NCI-H748 treated with DMSO at 0.1 percent for 48 hours (cell line): ENCODE measurements around the gene KIAA0040.

ENCODE experiments used
- DNase-seq: peaks from one replicate; lab custom pipeline; 2025; lab: John Stamatoyannopoulos, UW

The KIAA0040 gene

DNA sequence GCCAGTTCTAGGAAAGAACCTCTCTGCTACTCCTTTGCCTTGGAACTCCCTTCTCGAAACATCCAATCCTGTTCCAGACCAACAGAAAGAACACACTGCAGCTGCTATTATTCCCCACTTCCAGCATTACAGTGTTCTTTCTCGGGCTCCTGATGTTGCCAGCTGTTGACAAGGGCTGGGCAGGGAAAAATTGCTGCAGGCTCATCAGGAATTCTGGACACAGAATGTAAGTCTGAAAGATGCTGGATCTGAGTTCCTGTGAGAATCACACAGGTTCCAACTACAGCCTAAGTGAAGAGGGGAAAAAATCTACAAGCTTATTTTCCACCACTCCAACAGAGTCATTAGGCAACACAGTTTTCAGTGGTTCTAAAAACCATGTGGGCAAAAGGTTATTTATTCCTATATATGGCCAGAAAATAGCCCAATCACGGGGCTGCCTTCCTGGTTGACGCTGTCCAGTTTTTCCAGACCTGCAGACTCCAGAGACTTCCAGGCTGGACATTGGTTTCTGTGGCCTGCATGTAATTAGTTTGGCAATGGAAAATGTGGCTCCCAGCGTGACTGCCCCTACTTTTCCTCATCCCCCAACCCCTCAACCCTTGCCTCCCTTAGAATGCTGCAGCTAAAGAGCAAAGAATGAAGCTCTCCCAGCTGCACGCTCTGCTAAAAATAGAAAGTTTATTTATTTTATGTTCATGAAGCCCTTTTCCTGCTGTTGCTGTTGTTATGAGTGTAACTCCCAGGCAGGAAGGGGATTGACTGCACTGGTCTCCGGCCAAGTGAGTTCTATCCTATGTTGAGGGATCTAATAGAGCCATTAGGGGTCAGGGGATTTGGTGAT lies 8.3 kb upstream of the KIAA0040 start:
- DNase-seq, result no peak

- no peak for DNase-seq
These were observed 5.8 kb upstream of the KIAA0040 start for GRCh38 chr1:175198332-175198731.

DNA sequence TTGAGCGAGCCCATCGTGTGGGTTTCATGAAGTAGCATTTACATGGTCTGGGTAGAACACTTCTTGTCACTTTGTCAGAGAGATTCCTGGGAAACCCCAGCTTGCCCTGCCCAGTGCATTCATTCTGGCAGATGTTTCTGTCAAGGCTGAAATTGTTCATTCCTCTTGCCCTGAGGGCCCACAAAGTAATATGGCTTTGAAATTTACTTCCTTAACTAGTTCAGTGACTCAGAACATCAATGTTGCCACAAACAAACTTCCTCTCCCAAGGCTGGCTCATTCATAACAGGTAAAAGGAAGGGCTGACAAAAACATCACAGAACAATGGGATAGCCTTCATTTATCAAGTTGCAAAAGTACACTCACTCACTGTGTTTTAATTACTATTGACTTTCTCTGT lies 5.0 kb upstream of the KIAA0040 start:
- no peak for DNase-seq

GRCh38 chr1:175195798-175196197 lies 3.2 kb upstream of the KIAA0040 start:
- no peak for DNase-seq

- no peak for DNase-seq
These were observed 2.7 kb upstream of the KIAA0040 start for GRCh38 chr1:175195281-175195680.

- DNase-seq, result no peak
These were observed 943 bp upstream of the KIAA0040 start for GRCh38 chr1:175193527-175193910.

DNA sequence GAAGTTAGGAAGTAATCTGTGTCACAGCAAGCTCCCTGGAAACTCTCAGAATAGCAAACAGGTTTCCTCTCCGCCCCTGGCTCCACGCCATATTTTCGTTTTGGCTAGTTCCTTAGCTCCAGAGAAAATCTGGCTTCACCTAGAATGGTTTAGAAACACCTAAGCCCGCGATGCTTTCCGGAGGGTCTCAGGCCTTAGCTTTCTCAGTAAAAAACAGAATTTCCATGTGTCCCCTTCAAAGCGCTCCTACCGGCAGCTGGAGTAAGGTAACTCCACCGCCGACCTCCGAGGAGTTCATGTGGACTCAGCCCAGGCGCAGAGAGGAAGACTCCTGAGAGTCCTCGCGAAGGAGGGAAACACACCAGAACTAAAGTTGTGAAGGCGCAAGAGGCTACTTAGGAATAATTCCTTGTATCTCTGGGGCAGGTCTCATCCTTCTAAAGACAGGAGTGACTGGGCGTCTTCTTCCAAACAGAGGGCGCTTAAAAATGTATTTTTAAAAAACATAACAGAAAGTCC lies 406 bp downstream of the KIAA0040 start:
- DNase-seq, result no peak

GRCh38 chr1:175191659-175192058 lies 917 bp downstream of the KIAA0040 start:
- DNase-seq, result no peak

DNA sequence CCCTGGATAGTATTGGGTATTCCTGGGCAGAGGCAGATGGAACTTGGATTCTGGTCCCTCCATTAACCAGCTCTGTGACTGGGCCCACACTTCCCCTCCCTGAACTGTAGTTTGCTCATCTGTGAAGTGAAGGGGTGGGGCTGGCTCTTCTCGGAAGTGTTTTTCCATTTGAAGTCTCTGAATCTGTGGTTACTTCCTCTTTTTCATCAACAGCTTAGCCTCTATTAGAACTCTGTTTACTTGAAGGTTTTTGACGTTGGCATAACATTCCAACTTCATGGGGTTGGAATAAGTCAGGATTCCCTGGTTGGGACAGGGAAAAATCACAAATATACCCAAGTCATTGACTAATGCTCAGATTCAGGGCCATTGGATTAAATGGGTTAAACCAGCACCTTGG lies 3.6 kb downstream of the KIAA0040 start:
- DNase-seq, result no peak

DNA sequence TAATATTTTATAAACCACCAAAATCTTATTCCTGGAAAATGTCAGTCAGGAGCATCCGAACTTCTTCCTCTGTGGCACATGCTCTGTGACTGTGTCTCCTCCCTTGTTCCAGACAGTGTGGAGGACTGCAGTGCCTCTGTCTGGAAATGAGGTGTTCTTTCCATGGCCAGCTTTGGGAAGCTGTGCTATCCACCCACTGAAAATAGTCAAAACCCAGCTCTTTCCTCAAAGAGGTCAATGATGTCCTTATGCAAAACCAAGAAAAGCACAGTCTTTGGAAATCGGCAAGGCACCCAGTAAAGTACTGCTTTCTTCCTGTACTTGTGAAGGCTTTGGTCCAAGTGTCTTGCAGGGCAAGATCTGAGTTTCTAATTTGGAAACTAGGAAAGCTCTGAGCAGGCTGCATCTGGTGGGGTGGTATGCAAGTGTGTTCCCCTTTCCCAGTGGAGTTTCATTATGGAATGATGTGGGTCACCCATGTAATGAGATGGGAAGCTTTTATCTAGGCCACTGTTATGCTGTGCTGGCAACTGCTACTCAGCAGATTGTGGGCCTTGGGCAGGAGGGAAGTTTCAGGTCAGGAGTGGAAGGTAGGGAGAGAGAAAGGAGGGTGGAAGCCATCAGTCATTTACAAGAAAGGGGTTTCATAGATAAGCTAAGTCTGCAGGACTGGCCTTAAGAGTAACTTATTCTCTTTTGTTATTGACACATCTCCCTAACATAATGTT lies 6.0 kb downstream of the KIAA0040 start:
- no peak for DNase-seq

GRCh38 chr1:175185903-175186302 lies 6.7 kb downstream of the KIAA0040 start:
- no peak for DNase-seq

DNA sequence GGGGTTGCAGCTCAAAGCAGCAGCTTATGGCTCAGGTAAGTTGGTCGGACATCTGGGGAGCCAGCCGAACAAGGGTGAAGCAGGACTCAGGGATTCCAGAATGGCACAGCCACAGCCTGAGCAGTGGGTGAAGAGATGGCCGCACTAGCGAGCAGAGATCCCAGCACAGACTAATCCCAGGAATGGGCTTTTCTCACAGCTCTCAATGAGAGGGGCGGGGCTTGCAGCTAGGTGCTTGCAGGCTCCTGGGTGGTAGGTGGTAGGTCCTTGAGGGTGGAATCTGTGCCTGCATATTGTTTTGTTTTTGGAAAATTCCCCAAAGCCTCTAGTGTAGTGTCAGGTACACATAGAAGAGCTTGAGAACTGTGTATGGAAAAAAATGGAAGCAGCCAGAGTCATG lies 9.0 kb downstream of the KIAA0040 start:
- DNase-seq, result no peak

- no peak for DNase-seq
These were observed 10.3 kb downstream of the KIAA0040 start for GRCh38 chr1:175182201-175182746.

GRCh38 chr1:175179837-175180590 lies 12.6 kb downstream of the KIAA0040 start:
- DNase-seq, result no peak

GRCh38 chr1:175178456-175178855 lies 14.1 kb downstream of the KIAA0040 start:
- no peak for DNase-seq

DNA sequence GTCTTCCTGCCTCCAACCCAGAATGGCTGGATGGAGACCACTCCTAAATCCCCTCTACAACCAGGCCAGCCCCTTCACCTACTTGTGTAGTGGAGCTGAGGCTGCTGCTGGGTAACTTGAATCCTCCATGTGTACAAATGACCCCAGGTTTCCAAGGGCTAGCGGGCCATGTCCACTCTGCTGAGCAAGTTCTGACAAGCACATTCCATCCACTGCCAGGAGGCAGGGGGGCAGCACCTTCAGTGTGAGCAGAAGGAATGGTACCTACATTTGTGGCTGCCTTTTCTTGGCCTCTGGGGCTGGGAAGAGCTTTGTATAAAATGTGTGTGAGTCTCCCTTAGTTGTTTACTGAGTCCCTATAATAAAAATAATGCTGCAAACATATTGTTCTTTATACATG lies 14.5 kb downstream of the KIAA0040 start:
- DNase-seq, result no peak

- no peak for DNase-seq
These were observed 16.3 kb downstream of the KIAA0040 start for GRCh38 chr1:175176246-175176645.

- DNase-seq, result no peak
These were observed 18.1 kb downstream of the KIAA0040 start for GRCh38 chr1:175174309-175175102.

DNA sequence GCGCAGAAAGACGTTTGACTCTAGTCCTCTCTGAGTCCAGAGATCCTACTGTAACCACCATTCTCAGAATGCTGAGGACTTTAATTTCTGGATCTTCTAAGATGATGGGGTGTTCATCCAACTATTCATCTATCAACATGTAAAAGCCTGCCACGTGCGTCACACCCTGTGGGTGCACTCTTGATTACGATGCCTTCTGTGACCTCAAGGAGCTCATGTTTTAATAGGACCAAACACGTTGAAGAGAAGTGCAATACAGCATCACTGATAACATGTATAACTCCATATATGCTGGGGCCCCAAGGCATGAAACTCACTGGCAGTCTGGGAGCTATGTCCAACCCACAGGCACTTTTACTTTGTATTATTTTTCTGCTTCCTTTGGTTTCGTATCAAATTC lies 19.0 kb downstream of the KIAA0040 start:
- DNase-seq, result no peak

DNA sequence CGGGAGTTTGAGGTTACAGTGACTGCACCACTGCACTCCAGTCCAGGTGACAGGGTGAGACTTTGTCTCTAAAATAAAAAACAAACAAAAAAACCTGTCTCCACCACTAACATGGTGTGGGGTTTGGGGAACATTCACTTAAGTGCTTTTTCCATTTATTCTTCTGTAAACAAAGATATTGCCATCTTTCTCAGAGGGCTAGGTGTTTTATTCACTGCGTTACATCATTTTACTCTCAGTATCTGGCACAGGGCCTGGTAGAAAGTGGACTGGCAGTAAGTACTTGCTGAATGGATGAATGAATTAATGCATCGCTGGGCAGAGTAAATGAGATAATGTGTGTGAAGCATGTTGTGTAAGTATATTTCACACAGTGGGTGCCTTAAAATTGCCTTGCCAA lies 20.1 kb downstream of the KIAA0040 start:
- peak; percentile 70 for DNase-seq
